Occipital lobe (tissue), 2 donors: ENCODE data around the gene KNOP1. TPM values are rescaled to one million over a fixed set of nuclear protein-coding genes. Genes with fewer than 3 reads are reported as not detected.
"Not testable (repeated sequence)": the region's sequence is repeated elsewhere in the genome, so short reads cannot be mapped to it uniquely, and the experiment has no call there.

Source experiments
- DNase-seq: peaks from one replicate; lab custom pipeline; 2025; lab: John Stamatoyannopoulos, UW
- total RNA-seq: library from RNA; depleted of rRNA; stranded (reverse); fragments of >200 nt; gene quantifications from one replicate; pipeline ENCODE4 v1.2.3, GENCODE V29; 2014

The KNOP1 gene
- total RNA-seq, 1 donor from 2014 or later = 20.1 TPM

GRCh38 chr16:19741354-19741753, 23.3 kb upstream of the KNOP1 start:
- DNase-seq = no peak

GRCh38 chr16:19737306-19738038, 19.4 kb upstream of the KNOP1 start:
- no peak for DNase-seq

DNA sequence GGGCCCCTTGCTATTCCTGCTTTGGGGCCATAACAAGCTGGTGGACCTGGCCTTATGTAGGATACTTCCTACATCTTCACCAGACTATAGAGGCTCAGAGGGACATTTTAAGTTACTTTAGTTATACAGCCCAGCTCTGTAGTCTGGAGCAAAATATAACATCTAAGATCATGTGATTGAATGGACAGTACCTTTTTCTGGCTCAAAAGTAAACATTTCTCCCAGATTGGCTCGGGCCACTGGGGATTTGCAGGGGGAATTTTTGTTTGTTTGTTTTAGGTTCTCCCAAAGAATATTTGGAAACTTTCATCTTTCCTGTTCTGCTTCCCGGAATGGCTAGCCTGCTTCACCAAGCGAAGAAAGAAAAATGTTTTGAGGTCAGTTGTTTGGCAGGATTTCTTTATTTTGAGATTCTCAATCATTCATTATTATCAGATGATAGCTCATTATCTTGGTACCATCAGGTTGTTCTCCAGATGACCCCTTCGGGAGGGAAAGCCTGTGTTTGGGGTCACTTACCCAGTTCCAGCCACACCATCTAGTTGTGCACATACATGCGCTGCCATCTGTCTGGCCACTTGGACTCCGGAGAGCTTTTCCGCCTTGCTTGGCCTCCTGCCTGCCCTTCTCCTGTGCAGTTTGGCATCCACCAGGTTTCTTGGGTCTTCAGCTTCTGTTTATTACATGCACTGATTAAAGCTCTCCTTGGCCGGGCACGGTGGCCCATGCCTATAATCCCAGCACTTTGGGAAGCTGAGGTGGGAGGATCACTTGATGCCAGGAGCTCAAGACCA, 17.2 kb upstream of the KNOP1 start:
- DNase-seq = no peak

DNA sequence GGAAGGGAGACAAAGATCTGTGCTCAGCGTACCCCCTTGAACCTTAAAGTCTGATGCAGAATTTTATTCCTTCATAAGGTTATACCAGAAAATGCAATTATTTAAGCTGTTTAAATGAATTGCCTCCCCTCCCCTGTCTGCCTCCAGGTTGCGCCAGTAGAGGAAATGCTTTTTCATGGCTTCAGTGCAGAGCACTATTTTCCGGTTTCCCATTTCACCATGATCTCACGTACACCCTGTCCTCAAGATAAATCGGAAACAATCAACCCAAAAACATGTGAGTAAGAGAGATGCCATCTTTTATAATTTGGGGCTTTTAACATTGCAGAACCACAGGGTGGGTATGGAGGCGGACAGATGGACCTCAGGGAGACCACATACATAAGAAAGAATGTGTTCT, 15.5 kb upstream of the KNOP1 start:
- DNase-seq = no peak

- no peak for DNase-seq
Observed at GRCh38 chr16:19728636-19728965, 10.6 kb upstream of the KNOP1 start.

GRCh38 chr16:19722981-19723380, 5.0 kb upstream of the KNOP1 start:
- DNase-seq = no peak

DNA sequence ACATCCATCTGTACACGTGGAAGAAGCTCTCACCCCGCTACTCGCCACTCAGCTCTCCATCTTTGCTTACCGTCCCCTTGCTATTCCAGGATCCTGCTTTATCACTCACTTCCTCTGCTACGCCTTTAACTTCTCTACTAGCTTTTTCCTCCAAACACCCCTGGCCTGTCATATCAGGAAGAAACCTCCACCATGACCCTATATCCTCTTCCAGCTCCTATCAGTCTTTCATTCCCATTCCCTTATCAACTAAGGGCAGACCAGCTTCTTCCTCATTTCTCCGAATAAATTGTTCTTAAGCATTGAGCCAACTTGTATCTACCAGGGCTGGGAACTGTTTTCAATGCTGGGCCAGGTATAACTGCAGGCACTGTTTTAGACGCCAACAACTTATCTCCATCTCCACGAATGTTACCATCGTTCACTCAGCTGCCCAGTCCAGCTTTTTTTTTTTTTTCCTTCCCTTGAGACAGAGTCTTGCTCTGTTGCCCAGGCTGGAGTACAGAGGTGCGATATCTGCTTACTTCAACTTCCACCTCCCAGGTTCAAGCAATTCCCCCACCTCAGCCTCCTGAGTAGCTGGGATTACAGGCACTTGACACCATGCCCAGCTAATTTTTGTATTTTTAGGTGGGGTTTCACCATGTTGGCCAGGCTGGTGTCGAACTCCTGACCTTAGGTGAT, 4.4 kb upstream of the KNOP1 start:
- DNase-seq = no peak

DNA sequence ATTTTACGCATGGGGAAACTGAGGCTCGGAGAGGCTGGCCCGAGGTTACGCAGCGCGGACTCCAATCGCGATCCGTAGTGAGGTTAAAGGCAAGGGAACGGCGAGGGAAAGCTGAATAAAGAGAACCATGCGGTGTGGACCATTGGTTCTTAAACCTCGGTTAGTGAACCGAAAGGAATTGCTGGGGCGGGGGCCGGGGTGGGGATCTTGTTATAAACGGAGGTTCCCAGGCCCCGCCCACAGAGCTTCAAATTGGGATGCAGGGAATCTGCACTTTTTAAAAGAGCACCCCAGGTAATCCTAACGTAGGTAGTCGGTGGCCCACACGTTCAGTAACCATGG, 568 bp upstream of the KNOP1 start:
- no peak for DNase-seq

DNA sequence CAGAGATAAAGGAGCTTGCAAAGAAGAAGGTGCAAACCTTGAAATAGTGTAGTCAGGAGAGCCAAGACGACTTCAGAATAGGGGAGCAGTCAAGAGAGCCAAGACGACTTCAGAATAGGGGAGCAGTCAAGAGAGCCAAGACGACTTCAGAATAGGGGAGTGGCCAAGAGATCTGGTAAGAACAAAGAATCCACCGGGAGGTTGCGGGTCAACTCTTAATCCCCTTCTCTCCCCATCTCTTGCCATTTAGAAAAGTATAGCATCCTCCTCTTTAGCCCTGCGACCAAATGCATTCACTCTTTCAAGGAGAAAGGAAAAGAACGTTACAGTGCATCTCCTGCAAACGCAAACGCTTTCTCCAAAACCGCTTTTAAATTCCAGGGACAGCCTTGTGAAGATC, 713 bp downstream of the KNOP1 start:
- DNase-seq = no peak

DNA sequence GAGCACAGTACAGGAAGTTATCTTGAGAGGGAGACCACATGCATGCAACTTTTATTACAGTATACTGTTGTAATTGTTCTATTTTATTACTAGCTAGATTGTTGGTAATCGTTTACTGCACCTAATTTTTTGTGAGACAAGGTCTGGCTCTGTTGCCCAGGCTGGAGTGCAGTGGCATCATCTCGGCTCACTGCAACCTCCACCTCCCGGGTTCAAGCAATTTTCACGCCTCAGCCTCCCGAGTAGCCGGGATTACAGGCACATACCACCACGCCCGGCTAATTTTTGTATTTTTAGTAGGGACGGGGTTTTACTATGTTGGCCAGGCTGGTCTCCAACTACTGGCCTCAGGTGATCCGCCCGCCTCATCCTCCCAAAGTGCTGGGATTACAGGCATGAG, 1.3 kb downstream of the KNOP1 start:
- not testable (repeated sequence) for DNase-seq

- DNase-seq = no peak
Observed at GRCh38 chr16:19716183-19716582, 1.8 kb downstream of the KNOP1 start.

- no peak for DNase-seq
Observed at GRCh38 chr16:19715566-19715965, 2.5 kb downstream of the KNOP1 start.

DNA sequence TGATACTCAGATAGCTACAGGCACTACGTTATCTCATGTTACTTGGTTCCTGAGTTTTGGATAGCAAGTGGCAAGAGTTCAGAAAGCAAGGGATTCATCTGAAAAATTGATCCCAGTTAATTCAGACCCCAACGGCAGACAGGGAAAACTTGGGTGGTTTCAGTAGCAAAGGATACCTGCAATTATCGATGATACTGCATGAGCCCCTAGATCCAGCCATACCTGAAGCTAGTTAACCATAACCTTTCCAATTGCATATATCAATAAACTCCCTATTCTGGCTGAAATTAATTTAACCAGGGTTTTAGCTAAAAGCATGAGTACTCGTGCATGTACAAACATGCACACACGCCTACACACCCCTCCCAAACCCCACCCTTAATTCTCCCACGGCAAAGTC, 4.3 kb downstream of the KNOP1 start:
- DNase-seq = no peak

DNA sequence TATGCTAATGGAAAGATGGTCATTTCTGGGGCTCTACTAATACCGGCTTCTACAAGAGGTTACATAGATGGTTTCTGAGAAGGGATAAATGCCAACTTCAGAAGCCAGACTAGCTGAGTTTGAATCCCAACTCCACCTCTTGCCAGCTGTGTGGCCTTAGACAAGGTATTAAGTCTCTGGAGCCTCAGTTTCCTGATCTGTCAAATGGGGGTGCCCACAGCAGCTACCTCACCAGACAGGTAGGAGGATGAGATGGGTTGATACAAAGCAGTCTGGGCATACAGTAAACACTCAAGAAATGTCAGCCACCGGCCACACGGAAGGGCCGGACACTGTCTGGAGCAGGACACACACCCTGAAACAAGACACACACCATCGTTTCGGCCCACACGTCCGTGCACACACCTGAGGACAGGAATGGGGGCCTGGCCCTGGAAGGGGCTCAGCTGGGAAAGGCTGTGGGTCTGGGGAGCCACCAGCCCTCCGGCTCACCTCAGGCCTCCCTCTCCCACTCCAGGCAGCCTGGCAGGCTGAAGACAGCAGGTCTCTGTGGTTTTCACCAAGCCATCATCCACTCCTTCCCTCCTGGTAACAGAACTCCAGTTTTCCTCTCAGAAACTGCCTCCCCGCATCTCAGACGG, 5.5 kb downstream of the KNOP1 start:
- no peak for DNase-seq

DNA sequence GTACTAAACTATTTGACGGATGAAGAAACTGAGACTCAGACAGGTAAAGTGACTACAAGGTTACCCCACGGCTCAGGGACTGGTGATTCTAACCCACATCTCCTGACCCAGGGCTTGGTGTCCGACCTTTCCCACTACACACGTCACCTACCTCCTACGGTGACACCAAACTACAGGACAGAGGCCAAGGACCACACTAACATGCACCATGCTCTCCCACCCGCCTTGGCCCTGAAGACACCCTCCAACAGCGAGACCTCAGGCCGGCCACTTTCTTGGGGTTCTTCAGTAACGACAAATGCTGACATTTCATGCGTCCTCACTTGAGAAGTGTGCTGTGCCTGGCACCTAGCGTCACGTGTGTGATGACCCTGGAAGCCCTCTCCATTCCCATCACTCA, 6.4 kb downstream of the KNOP1 start:
- DNase-seq = no peak

DNA sequence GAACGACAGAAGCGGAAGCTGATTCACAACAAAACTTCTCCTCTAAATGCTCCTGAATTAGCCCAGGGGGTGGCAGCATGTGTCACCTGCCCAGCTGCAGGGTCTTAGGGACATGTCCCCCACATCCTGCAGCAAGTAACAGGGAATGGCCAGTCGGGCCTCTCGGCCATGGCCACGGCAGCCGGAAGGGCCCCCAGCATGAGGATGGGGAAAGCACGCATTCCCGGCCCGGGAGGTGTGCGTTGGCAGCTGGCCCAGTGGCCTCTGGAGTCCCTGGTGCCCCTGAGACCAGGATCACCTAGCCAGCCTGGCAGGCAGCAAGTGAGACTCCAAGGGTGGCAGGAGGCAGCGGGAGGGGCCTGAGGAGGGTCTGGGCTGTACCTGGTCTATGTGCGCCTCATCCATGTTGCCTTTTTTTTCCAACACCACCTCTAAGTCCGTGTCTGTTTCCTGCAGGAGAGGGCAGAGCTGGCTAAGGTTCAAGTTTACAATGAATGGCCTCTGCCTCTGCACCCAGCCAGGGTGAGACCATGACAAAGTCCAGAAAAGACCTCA, 7.0 kb downstream of the KNOP1 start:
- DNase-seq = no peak

DNA sequence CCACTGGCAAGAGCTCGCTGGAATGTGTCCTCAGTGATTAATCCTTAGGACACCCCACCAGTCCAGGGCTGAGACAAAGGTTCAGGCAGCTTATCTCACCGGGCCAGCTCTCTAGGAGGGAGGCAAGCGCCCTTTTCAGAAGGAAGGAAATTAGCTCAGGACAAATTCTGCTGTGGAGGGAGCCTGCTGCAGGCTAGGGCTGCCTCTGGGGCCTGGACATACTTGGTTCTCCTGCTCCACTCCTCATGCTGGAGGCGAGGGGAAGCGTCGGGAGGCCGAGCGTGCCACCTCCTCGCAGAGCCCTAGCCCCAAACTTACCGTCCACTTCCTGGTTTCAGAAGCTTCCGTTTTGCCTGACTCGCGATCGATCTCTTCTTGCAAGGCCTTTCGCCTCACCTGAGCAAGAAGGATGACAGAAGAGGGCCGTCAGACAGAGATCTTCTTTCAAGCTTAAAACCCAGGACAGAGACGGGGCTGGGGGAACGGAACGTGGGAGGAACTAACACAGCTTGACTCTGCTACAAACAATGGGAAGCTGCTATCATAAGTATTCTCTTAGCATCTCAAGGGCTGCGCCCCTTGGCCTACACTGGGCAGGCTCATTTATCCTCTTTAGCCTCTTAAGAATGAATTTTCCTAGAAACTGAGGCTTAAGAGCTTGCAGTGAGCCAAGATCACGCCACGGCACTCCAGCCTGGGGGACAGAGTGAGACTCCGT, 7.7 kb downstream of the KNOP1 start:
- no peak for DNase-seq

DNA sequence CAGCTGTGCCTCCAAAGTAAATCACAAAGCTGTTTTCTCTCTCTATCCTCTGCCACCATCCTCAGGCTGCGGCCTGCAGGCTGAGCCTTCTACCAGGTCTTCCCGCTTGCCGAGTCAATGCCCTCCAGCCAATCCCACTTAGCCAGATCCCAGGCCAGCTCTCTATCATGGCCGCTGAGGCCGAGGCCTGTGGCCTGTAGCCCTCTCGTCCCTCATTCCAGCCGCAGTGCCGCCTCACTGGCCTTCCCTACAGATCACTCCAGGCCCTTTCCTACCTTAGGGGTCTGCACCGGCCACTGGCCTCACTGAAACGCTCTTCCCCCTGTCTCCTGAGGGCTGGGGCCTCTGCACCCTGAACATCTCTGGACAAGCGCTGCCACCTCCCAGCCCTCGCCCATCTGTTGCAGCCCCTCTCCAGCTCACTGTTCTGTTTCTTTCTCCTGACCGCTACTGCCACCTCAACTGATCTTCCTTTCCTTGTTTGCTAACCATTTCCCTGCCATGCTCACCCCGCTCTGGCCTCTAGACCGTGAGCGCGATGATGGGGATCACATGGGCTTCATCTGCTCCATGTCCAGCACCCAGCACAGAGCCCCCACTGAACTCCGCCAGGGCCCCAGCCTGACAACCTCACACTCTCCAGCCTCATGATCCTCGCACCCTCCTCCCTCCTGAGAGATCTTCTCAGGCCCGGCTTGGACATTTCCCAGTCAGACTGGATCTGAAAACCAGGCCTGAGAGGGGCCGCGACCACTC, 8.5 kb downstream of the KNOP1 start:
- DNase-seq = no peak

DNA sequence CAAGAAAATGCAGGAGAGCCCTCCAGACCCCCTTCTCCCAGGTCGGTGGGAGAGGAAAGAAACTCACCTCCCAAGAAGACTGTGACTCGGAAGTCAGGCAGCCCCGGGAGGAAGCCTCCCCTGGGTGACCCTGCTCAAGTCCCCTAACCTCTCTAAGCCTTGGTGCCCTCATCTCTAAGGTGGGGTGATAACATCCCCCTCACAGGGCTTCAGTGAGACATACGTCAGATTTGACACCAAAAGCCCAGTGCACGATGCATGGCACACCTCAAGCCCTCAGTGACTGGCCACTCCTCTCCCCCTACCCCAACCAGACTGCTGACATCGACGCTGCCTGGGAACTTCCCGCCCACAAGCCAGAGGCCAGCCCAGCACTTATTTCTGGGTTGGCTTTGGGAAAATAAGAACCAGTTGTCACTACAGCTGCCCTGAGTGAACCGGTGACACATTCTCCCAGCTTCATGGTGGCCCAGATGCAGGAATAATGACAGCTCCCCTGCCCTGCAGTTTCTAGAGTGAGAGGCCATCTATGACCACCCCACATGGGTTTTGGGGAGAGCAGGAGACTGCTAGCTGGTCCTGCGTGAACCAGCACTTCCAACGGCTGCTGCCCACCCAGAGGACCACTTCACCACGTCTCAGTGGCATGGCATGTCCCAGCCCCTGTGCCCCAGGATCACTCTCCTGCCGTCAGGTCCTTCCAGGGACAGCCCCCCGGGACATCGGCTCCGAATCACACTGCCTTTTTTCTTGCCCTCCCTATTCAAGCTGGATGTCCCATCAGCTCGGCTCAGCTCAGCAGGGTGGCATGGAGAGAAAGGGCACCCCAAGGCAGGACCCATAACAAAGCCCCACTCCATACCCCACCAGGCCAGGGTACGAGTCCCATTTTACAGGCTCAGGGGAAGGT, 9.5 kb downstream of the KNOP1 start:
- no peak for DNase-seq
